Activated CD8-positive, alpha-beta memory T cell treated with anti-CD3 and anti-CD28 coated beads, Interleukin-2, amount 50 U/mL, for 1 hour (primary cell): ENCODE measurements around the gene UGGT1.
"Not testable (repeated sequence)": the region's sequence is repeated elsewhere in the genome, so short reads cannot be mapped to it uniquely, and the experiment has no call there.

ENCODE experiments used
- DNase-seq: peaks from one replicate; pipeline ENCODE4 v3.0.0-alpha.2; 2020; ENCODE audit errors: extremely low read depth

UGGT1 gene

GRCh38 chr2:128177315-128177714, 86.3 kb downstream of the UGGT1 start:
- DNase-seq, result no peak

GRCh38 chr2:128178149-128178649, 87.2 kb downstream of the UGGT1 start:
- DNase-seq, result no peak

GRCh38 chr2:128178650-128179460, 87.9 kb downstream of the UGGT1 start:
- DNase-seq, result no peak

- DNase-seq, result no peak
These were observed 88.4 kb downstream of the UGGT1 start for GRCh38 chr2:128179461-128179755.

- no peak for DNase-seq
These were observed 89.0 kb downstream of the UGGT1 start for GRCh38 chr2:128180031-128180430.

GRCh38 chr2:128185576-128185975, 94.6 kb downstream of the UGGT1 start:
- no peak for DNase-seq

- no peak for DNase-seq
These were observed 96.1 kb downstream of the UGGT1 start for GRCh38 chr2:128187032-128187654.

GRCh38 chr2:128195435-128195984, 104.5 kb downstream of the UGGT1 start:
- no peak for DNase-seq

GRCh38 chr2:128196026-128196425, 105.0 kb downstream of the UGGT1 start:
- no peak for DNase-seq

GRCh38 chr2:128196471-128196931, 105.5 kb downstream of the UGGT1 start:
- no peak for DNase-seq

GRCh38 chr2:128197059-128197458, 106.1 kb downstream of the UGGT1 start:
- DNase-seq, result no peak

GRCh38 chr2:128198656-128199055, 107.7 kb downstream of the UGGT1 start:
- DNase-seq, result no peak

GRCh38 chr2:128199141-128199540, 108.1 kb downstream of the UGGT1 start:
- DNase-seq, result no peak

- DNase-seq, result no peak
These were observed 111.8 kb downstream of the UGGT1 start for GRCh38 chr2:128202791-128203190.

GRCh38 chr2:128206245-128206644, 115.2 kb downstream of the UGGT1 start:
- no peak for DNase-seq

GRCh38 chr2:128208023-128208422, 117.0 kb downstream of the UGGT1 start:
- no peak for DNase-seq

- not testable (repeated sequence) for DNase-seq
These were observed 117.8 kb downstream of the UGGT1 start for GRCh38 chr2:128208631-128209324.

- DNase-seq, result no peak
These were observed 123.3 kb downstream of the UGGT1 start for GRCh38 chr2:128214251-128214650.

- DNase-seq, result no peak
These were observed 124.0 kb downstream of the UGGT1 start for GRCh38 chr2:128214866-128215460.

- no peak for DNase-seq
These were observed 125.1 kb downstream of the UGGT1 start for GRCh38 chr2:128215897-128216642.

GRCh38 chr2:128217671-128218070, 126.7 kb downstream of the UGGT1 start:
- no peak for DNase-seq
